HUDEP-2 (cell line): ENCODE results near the gene UST.

Experiments used
- DNase-seq, 76 experiments: peaks; one replicate each; lab custom pipeline; 2025; ENCODE audit not compliant: unreplicated experiment in 76 of 76; lab: John Stamatoyannopoulos, UW

The UST gene

GRCh38 chr6:148746363-148747144, at the start of gene UST:
UST (plus strand) TSS chr6:148747030; CDS start chr6:148747431, 401 bp downstream.
- DNase-seq = peak in 2 of 76 experiments; percentile 6 to 10

- no peak for DNase-seq
These were observed 48.9 kb upstream of the UST start for GRCh38 chr6:148697895-148698440.

- no peak for DNase-seq
These were observed 48.1 kb upstream of the UST start for GRCh38 chr6:148698671-148699180.

- no peak for DNase-seq
These were observed 46.6 kb upstream of the UST start for GRCh38 chr6:148700047-148700715.

- no peak for DNase-seq
These were observed 46.0 kb upstream of the UST start for GRCh38 chr6:148700741-148701311.

GRCh38 chr6:148701375-148701774, 45.5 kb upstream of the UST start:
- DNase-seq = no peak

GRCh38 chr6:148703900-148704299, 42.9 kb upstream of the UST start:
- DNase-seq = no peak

GRCh38 chr6:148704400-148705246, 42.2 kb upstream of the UST start:
- no peak for DNase-seq

- DNase-seq = no peak
These were observed 38.1 kb upstream of the UST start for GRCh38 chr6:148708707-148709106.

- no peak for DNase-seq
These were observed 37.3 kb upstream of the UST start for GRCh38 chr6:148709577-148709976.

GRCh38 chr6:148711833-148712654, 34.8 kb upstream of the UST start:
- no peak for DNase-seq

- no peak for DNase-seq
These were observed 33.6 kb upstream of the UST start for GRCh38 chr6:148713033-148713738.

GRCh38 chr6:148713921-148714320, 32.9 kb upstream of the UST start:
- no peak for DNase-seq

GRCh38 chr6:148716811-148717210, 30.0 kb upstream of the UST start:
- DNase-seq = no peak

GRCh38 chr6:148720406-148720805, 26.4 kb upstream of the UST start:
- no peak for DNase-seq

- DNase-seq = no peak
These were observed 25.9 kb upstream of the UST start for GRCh38 chr6:148720897-148721296.

- no peak for DNase-seq
These were observed 23.3 kb upstream of the UST start for GRCh38 chr6:148723484-148723883.

- no peak for DNase-seq
These were observed 22.4 kb upstream of the UST start for GRCh38 chr6:148724428-148724827.

GRCh38 chr6:148727104-148727503, 19.7 kb upstream of the UST start:
- no peak for DNase-seq
